Measurements from ENCODE around the gene WDR72.

The WDR72 gene

GRCh38 chr15:53752406-53752805 is 7.1 kb downstream of the WDR72 start:
- no peak for ATAC-seq
- TF ChIP-seq PPARA (CRISPR knock-in tag; IDR thresholded peaks at IDR 0.05; ENCODE audit: borderline replicate concordance) = no peak
- TF ChIP-seq TCF4 (CRISPR knock-in tag; IDR thresholded peaks at IDR 0.05; ENCODE audit: borderline replicate concordance) = no peak
- TF ChIP-seq ZFP3 (CRISPR knock-in tag; IDR thresholded peaks at IDR 0.05) = no peak
- no peak for TF ChIP-seq TSHZ2 (CRISPR knock-in tag; IDR thresholded peaks at IDR 0.05)
- no peak for TF ChIP-seq ESRRG (CRISPR knock-in tag; IDR thresholded peaks at IDR 0.05)
- TF ChIP-seq OSR1 (CRISPR knock-in tag; IDR thresholded peaks at IDR 0.05) = no peak
- no peak for TF ChIP-seq ZNF8 (CRISPR knock-in tag; IDR thresholded peaks at IDR 0.05)
- no peak for TF ChIP-seq CSRNP3 (CRISPR knock-in tag; IDR thresholded peaks at IDR 0.05)
- TF ChIP-seq SNAI2 (CRISPR knock-in tag; IDR thresholded peaks at IDR 0.05) = no peak
- TF ChIP-seq BACH2 (CRISPR knock-in tag; IDR thresholded peaks at IDR 0.05; ENCODE audit: borderline replicate concordance) = no peak
- no peak for TF ChIP-seq ARNTL (CRISPR knock-in tag; IDR thresholded peaks at IDR 0.05; ENCODE audit: borderline replicate concordance, low read depth)
- TF ChIP-seq ZC3H10 (CRISPR knock-in tag; IDR thresholded peaks at IDR 0.05) = no peak
- TF ChIP-seq ISL1 (CRISPR knock-in tag; IDR thresholded peaks at IDR 0.05) = no peak
- no peak for TF ChIP-seq ZFP30 (CRISPR knock-in tag; IDR thresholded peaks at IDR 0.05)
- TF ChIP-seq POU6F1 (CRISPR knock-in tag; IDR thresholded peaks at IDR 0.05; ENCODE audit: borderline replicate concordance, low read depth) = no peak
- no peak for TF ChIP-seq TOX (CRISPR knock-in tag; IDR thresholded peaks at IDR 0.05; ENCODE audit: borderline replicate concordance)
- no peak for TF ChIP-seq ZNF565 (CRISPR knock-in tag; conservative IDR thresholded peaks at IDR 0.05; ENCODE audit: low read depth)
- TF ChIP-seq ZNF70 (CRISPR knock-in tag; IDR thresholded peaks at IDR 0.05) = no peak
- no peak for TF ChIP-seq RARB (CRISPR knock-in tag; IDR thresholded peaks at IDR 0.05)
- no peak for TF ChIP-seq GLIS3 (CRISPR knock-in tag; IDR thresholded peaks at IDR 0.05)

- TF ChIP-seq OSR1 (CRISPR knock-in tag; IDR thresholded peaks at IDR 0.05) (no peak), POU6F1 (CRISPR knock-in tag; IDR thresholded peaks at IDR 0.05; ENCODE audit: borderline replicate concordance, low read depth) (no peak), ARNTL (CRISPR knock-in tag; IDR thresholded peaks at IDR 0.05; ENCODE audit: borderline replicate concordance, low read depth) (no peak), RARB (CRISPR knock-in tag; IDR thresholded peaks at IDR 0.05) (no peak), TOX (CRISPR knock-in tag; IDR thresholded peaks at IDR 0.05; ENCODE audit: borderline replicate concordance) (no peak), ZC3H10 (CRISPR knock-in tag; IDR thresholded peaks at IDR 0.05) (no peak), ISL1 (CRISPR knock-in tag; IDR thresholded peaks at IDR 0.05) (no peak)
- ATAC-seq = no peak
Measured at GRCh38 chr15:53747501-53748068, 11.9 kb downstream of the WDR72 start.

- no peak for ATAC-seq
- TF ChIP-seq PATZ1 (CRISPR knock-in tag; IDR thresholded peaks at IDR 0.05; ENCODE audit: borderline replicate concordance) (no peak), CSDC2 (CRISPR knock-in tag; IDR thresholded peaks at IDR 0.05) (no peak), ZFP30 (CRISPR knock-in tag; IDR thresholded peaks at IDR 0.05) (no peak), ISL1 (CRISPR knock-in tag; IDR thresholded peaks at IDR 0.05) (no peak), BACH2 (CRISPR knock-in tag; IDR thresholded peaks at IDR 0.05; ENCODE audit: borderline replicate concordance) (no peak), TCF4 (CRISPR knock-in tag; IDR thresholded peaks at IDR 0.05; ENCODE audit: borderline replicate concordance) (no peak), ZC3H10 (CRISPR knock-in tag; IDR thresholded peaks at IDR 0.05) (no peak), SNAI2 (CRISPR knock-in tag; IDR thresholded peaks at IDR 0.05) (no peak), ESRRG (CRISPR knock-in tag; IDR thresholded peaks at IDR 0.05) (no peak), ZNF565 (CRISPR knock-in tag; conservative IDR thresholded peaks at IDR 0.05; ENCODE audit: low read depth) (no peak), CSRNP3 (CRISPR knock-in tag; IDR thresholded peaks at IDR 0.05) (no peak), ARNTL (CRISPR knock-in tag; IDR thresholded peaks at IDR 0.05; ENCODE audit: borderline replicate concordance, low read depth) (no peak), PPARA (CRISPR knock-in tag; IDR thresholded peaks at IDR 0.05; ENCODE audit: borderline replicate concordance) (no peak), TOX (CRISPR knock-in tag; IDR thresholded peaks at IDR 0.05; ENCODE audit: borderline replicate concordance) (no peak), POU6F1 (CRISPR knock-in tag; IDR thresholded peaks at IDR 0.05; ENCODE audit: borderline replicate concordance, low read depth) (no peak), ZNF70 (CRISPR knock-in tag; IDR thresholded peaks at IDR 0.05) (no peak), ZNF8 (CRISPR knock-in tag; IDR thresholded peaks at IDR 0.05) (no peak), GLIS3 (CRISPR knock-in tag; IDR thresholded peaks at IDR 0.05) (no peak), ZFP3 (CRISPR knock-in tag; IDR thresholded peaks at IDR 0.05) (no peak)
Measured at GRCh38 chr15:53746101-53746500, 13.4 kb downstream of the WDR72 start.

Data from SK-N-SH treated with all-trans-retinoic acid at 6 μM for 48 hours (cell line).